Mesenchymal stem cell (in vitro differentiated cells and primary cell): Measurements from ENCODE around the gene PTPN21.

ENCODE experiments used
- DNase-seq: peaks from one replicate; pipeline ENCODE4 v3.0.0-alpha.2; 2013
- H2AFZ ChIP-seq: one replicate; pipeline ENCODE4 v1.6.1; 2013; ENCODE audit warnings: low read depth, mild to moderate bottlenecking, control low read depth, inconsistent platforms, low read length, moderate library complexity
- H2AK5ac ChIP-seq: 2 replicates; pipeline ENCODE4 v1.6.1; 2013; ENCODE audit warnings: low read length, moderate library complexity, mild to moderate bottlenecking, inconsistent platforms; ENCODE audit not compliant: severe bottlenecking
- H2BK120ac ChIP-seq: one replicate; pipeline ENCODE4 v1.6.1; 2013; ENCODE audit warnings: low read depth, mild to moderate bottlenecking, inconsistent platforms, low read length, moderate library complexity
- H2BK12ac ChIP-seq, 2 experiments: one replicate each; pipeline ENCODE4 v1.6.1; 2013; ENCODE audit warnings: inconsistent platforms in 2 of 2, low read length in 2 of 2, mild to moderate bottlenecking in 2 of 2, moderate library complexity in 2 of 2, control low read depth in 1 of 2
- H2BK15ac ChIP-seq: one replicate; pipeline ENCODE4 v1.6.1; 2013; ENCODE audit warnings: mild to moderate bottlenecking, low read depth, inconsistent platforms; ENCODE audit not compliant: poor library complexity, severe bottlenecking
- H2BK5ac ChIP-seq: 2 replicates; pipeline ENCODE4 v1.6.1; 2013; ENCODE audit warnings: low read depth, mild to moderate bottlenecking, low read length, control low read depth, inconsistent platforms; ENCODE audit not compliant: poor library complexity, severe bottlenecking
- H3K14ac ChIP-seq, 2 experiments: one replicate each; pipeline ENCODE4 v1.6.1; 2013; ENCODE audit warnings: inconsistent platforms in 2 of 2, low read length in 2 of 2, control low read depth in 1 of 2, mild to moderate bottlenecking in 1 of 2, moderate library complexity in 1 of 2
- H3K18ac ChIP-seq, 2 experiments: one replicate each; pipeline ENCODE4 v1.6.1; 2013; ENCODE audit warnings: inconsistent platforms in 2 of 2, low read length in 2 of 2, control low read depth in 1 of 2, low read depth in 1 of 2, mild to moderate bottlenecking in 1 of 2
- H3K23ac ChIP-seq, 2 experiments: one replicate each; pipeline ENCODE4 v1.6.1; 2013; ENCODE audit warnings: inconsistent platforms in 2 of 2, low read length in 2 of 2, mild to moderate bottlenecking in 2 of 2, moderate library complexity in 2 of 2, control low read depth in 1 of 2
- H3K27ac ChIP-seq: 2 replicates; pipeline ENCODE4 v1.5.1; 2013; ENCODE audit warnings: mild to moderate bottlenecking, moderate library complexity, low read length, control low read depth, inconsistent platforms; ENCODE audit not compliant: poor library complexity, severe bottlenecking
- H3K27me3 ChIP-seq, 2 experiments: 2 replicates each; pipeline versions ENCODE4 v1.6.1 to v1.7.0; 2013; ENCODE audit warnings: low read length in 2 of 2, mild to moderate bottlenecking in 2 of 2, moderate library complexity in 2 of 2, control low read depth in 1 of 2, inconsistent platforms in 1 of 2; ENCODE audit not compliant: control insufficient read depth in 1 of 2, insufficient read depth in 1 of 2
- H3K36me3 ChIP-seq, 2 experiments: 2 replicates each; pipeline versions ENCODE4 v1.6.1 to v1.7.0; 2013; ENCODE audit warnings: low read length in 2 of 2, control low read depth in 1 of 2, inconsistent platforms in 1 of 2, low read depth in 1 of 2, mild to moderate bottlenecking in 1 of 2; ENCODE audit not compliant: insufficient read depth in 2 of 2, control insufficient read depth in 1 of 2
- H3K4ac ChIP-seq, 2 experiments: one replicate each; pipeline ENCODE4 v1.6.1; 2013; ENCODE audit warnings: inconsistent platforms in 2 of 2, low read length in 2 of 2, mild to moderate bottlenecking in 2 of 2, moderate library complexity in 2 of 2, control low read depth in 1 of 2, low read depth in 1 of 2
- H3K4me1 ChIP-seq: 2 replicates; pipeline ENCODE4 v1.6.1; 2013; ENCODE audit warnings: low read depth, low read length, control low read depth; ENCODE audit not compliant: control insufficient read depth, insufficient read depth
- H3K4me2 ChIP-seq: 2 replicates; pipeline ENCODE4 v1.6.1; 2013; ENCODE audit warnings: low read length, mild to moderate bottlenecking, inconsistent platforms; ENCODE audit not compliant: poor library complexity, severe bottlenecking
- H3K4me3 ChIP-seq, 2 experiments: 2 replicates each; pipeline versions ENCODE4 v1.5.1 to v1.7.0; 2013; ENCODE audit warnings: low read length in 2 of 2, mild to moderate bottlenecking in 2 of 2, control low read depth in 1 of 2, low read depth in 1 of 2; ENCODE audit not compliant: insufficient read depth in 1 of 2
- H3K79me1 ChIP-seq: replicated peaks from 2 replicates; pipeline ENCODE4 v1.6.1; 2013; ENCODE audit warnings: mild to moderate bottlenecking, control low read depth, low read length, inconsistent platforms; ENCODE audit not compliant: poor library complexity, severe bottlenecking
- H3K9ac ChIP-seq: 2 replicates; pipeline ENCODE4 v1.7.0; 2013; ENCODE audit warnings: mild to moderate bottlenecking, low read length, moderate library complexity
- H3K9me3 ChIP-seq: 2 replicates; pipeline ENCODE4 v1.7.0; 2013; ENCODE audit warnings: mild to moderate bottlenecking, low read length; ENCODE audit not compliant: control insufficient read depth
- H4K8ac ChIP-seq: one replicate; pipeline ENCODE4 v1.6.1; 2013; ENCODE audit warnings: inconsistent platforms, mild to moderate bottlenecking, low read length, moderate library complexity
- H4K91ac ChIP-seq: one replicate; pipeline ENCODE4 v1.6.1; 2013; ENCODE audit warnings: mild to moderate bottlenecking, low read length, inconsistent platforms
- WGBS: methylation state at CpG from one replicate; pipeline ENCODE4 v1.1.7; 2013; ENCODE audit warnings: mixed read lengths; 5-methylcytosine and 5-hydroxymethylcytosine counted together

Gene PTPN21

GRCh38 chr14:88502740-88503139, 52.1 kb downstream of the PTPN21 start:
- Histone ChIP-seq H3K9ac (no peak overlapping the region), H4K91ac (no peak overlapping the region), H3K18ac (no peak overlapping the region), H2BK5ac (no peak overlapping the region), H3K27me3 (no peaks in the 10 kb centered on the region), H3K4ac (no peak overlapping the region), H2AK5ac (no peak overlapping the region), H3K14ac (no peak overlapping the region), H2BK120ac (no peak overlapping the region), H3K9me3 (no peaks in the 10 kb centered on the region), H2AFZ (no peak overlapping the region), H3K23ac (no peak overlapping the region), H3K79me1 (peaks cover 21% of the 10 kb centered on the region), H3K4me2 (no peak overlapping the region), H4K8ac (no peak overlapping the region), H2BK15ac (no peak overlapping the region), H3K27ac (no peak overlapping the region), H3K36me3 (peaks cover 20 to 79% of the 10 kb centered on the region in 2 experiments), H3K4me1 (peaks cover 2% of the 10 kb centered on the region), H3K4me3 (no peak overlapping the region), H2BK12ac (no peak overlapping the region)
- 92% methylated on average over 4 of the region's 4 CpGs for WGBS
- no peak for DNase-seq

DNA sequence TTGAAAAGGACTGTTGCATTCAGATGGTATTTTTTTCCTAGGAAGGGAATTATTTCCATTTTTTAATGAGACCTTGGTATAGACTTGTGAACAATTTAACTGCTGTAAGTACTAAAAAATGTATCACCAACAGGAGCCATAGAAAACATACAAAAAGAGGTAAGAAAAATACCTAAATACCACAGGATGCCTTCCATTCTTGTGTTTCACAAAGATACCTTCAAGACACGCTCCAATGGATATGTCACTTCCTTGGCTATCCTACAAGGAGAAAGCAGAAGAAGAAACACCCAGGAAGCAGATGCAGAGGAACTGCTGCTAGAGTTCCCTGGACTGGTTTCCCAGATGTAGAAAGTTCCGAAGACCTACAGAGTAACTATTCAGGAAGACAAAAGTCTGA, 54.2 kb downstream of the PTPN21 start:
- Histone ChIP-seq H3K18ac (no peak overlapping the region), H3K9ac (no peak overlapping the region), H2AFZ (no peak overlapping the region), H3K14ac (no peak overlapping the region), H3K4me2 (no peak overlapping the region), H2BK120ac (no peak overlapping the region), H3K9me3 (no peaks in the 10 kb centered on the region), H4K8ac (no peak overlapping the region), H3K4me3 (no peak overlapping the region), H3K4ac (no peak overlapping the region), H2AK5ac (no peak overlapping the region), H2BK12ac (no peak overlapping the region), H3K36me3 (peaks cover 25 to 85% of the 10 kb centered on the region in 2 experiments), H4K91ac (no peak overlapping the region), H3K79me1 (peaks cover 17% of the 10 kb centered on the region), H3K4me1 (peaks cover 2% of the 10 kb centered on the region), H2BK15ac (no peak overlapping the region), H3K27ac (no peak overlapping the region), H2BK5ac (no peak overlapping the region), H3K27me3 (no peaks in the 10 kb centered on the region), H3K23ac (no peak overlapping the region)
- WGBS = 100% methylated on average over 2 of the region's 2 CpGs
- no peak for DNase-seq

DNA sequence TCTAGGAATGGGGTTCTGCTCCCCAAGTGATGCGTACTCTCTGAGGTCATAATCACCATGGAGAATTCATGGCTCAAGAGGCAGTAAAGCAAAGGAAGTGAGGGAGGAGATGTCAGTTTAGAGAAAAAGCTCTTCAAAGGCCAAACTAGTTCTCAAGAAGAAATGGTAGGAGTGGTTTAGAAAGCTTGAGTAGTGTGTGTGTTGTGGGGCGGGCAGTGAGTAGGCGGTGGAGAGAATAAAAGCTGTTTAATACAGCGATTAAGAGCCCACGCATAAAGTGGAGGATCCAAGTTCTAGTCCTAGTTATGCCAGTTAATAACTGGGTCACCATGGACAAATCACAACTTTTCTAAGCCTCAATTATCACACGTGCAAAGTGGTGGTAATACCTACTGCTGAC, 55.6 kb downstream of the PTPN21 start:
- H3K79me1 ChIP-seq = peaks cover 18% of the 10 kb centered on the region
- no peak overlapping the region for H3K4me2 ChIP-seq

GRCh38 chr14:88496414-88496813, 58.4 kb downstream of the PTPN21 start:
- 97% methylated on average over 3 of the region's 3 CpGs for WGBS
- no peak overlapping the region for H2BK120ac ChIP-seq

More for the DNA sequence above, 55.6 kb downstream of the PTPN21 start:
- H2BK12ac ChIP-seq = no peak overlapping the region
- DNase-seq = no peak
- over 99% methylated on average over 6 of the region's 6 CpGs for WGBS
- peaks cover 2% of the 10 kb centered on the region for H3K4me1 ChIP-seq
- no peak overlapping the region for H3K4me3 ChIP-seq
- no peak overlapping the region for H3K23ac ChIP-seq
- no peak overlapping the region for H4K91ac ChIP-seq
- no peak overlapping the region for H2AK5ac ChIP-seq
- H2AFZ ChIP-seq = no peak overlapping the region
- no peak overlapping the region for H2BK120ac ChIP-seq
- H2BK15ac ChIP-seq = no peak overlapping the region
- no peak overlapping the region for H3K9ac ChIP-seq
- H4K8ac ChIP-seq = no peak overlapping the region
- H3K36me3 ChIP-seq = peaks cover 35 to 80% of the 10 kb centered on the region in 2 experiments
- no peak overlapping the region for H2BK5ac ChIP-seq
- H3K27me3 ChIP-seq = no peaks in the 10 kb centered on the region
- H3K14ac ChIP-seq = no peak overlapping the region
- H3K18ac ChIP-seq = no peak overlapping the region
- H3K9me3 ChIP-seq = no peaks in the 10 kb centered on the region
- no peak overlapping the region for H3K27ac ChIP-seq
- H3K4ac ChIP-seq = no peak overlapping the region

More at GRCh38 chr14:88496414-88496813, 58.4 kb downstream of the PTPN21 start:
- no peak for DNase-seq
- H3K9me3 ChIP-seq = no peaks in the 10 kb centered on the region
- no peak overlapping the region for H2AK5ac ChIP-seq
- no peak overlapping the region for H4K91ac ChIP-seq
- no peak overlapping the region for H4K8ac ChIP-seq
- H3K27me3 ChIP-seq = no peaks in the 10 kb centered on the region
- no peak overlapping the region for H3K4ac ChIP-seq
- H3K79me1 ChIP-seq = peaks cover 19% of the 10 kb centered on the region
- H3K18ac ChIP-seq = no peak overlapping the region
- peaks cover 41 to 70% of the 10 kb centered on the region in 2 experiments for H3K36me3 ChIP-seq
- no peak overlapping the region for H2BK5ac ChIP-seq
- H3K4me2 ChIP-seq = no peak overlapping the region
- no peak overlapping the region for H3K14ac ChIP-seq
- no peak overlapping the region for H2BK15ac ChIP-seq
- H3K4me3 ChIP-seq = no peak overlapping the region
- H3K4me1 ChIP-seq = peaks cover 4% of the 10 kb centered on the region
- no peak overlapping the region for H2AFZ ChIP-seq
- no peak overlapping the region for H2BK12ac ChIP-seq
- no peak overlapping the region for H3K23ac ChIP-seq
- no peak overlapping the region for H3K27ac ChIP-seq
- H3K9ac ChIP-seq = no peak overlapping the region
